Measurements from ENCODE around the gene PAGR1.
"Not testable (repeated sequence)": the region's sequence is repeated elsewhere in the genome, so short reads cannot be mapped to it uniquely, and the experiment has no call there.

Gene PAGR1

DNA sequence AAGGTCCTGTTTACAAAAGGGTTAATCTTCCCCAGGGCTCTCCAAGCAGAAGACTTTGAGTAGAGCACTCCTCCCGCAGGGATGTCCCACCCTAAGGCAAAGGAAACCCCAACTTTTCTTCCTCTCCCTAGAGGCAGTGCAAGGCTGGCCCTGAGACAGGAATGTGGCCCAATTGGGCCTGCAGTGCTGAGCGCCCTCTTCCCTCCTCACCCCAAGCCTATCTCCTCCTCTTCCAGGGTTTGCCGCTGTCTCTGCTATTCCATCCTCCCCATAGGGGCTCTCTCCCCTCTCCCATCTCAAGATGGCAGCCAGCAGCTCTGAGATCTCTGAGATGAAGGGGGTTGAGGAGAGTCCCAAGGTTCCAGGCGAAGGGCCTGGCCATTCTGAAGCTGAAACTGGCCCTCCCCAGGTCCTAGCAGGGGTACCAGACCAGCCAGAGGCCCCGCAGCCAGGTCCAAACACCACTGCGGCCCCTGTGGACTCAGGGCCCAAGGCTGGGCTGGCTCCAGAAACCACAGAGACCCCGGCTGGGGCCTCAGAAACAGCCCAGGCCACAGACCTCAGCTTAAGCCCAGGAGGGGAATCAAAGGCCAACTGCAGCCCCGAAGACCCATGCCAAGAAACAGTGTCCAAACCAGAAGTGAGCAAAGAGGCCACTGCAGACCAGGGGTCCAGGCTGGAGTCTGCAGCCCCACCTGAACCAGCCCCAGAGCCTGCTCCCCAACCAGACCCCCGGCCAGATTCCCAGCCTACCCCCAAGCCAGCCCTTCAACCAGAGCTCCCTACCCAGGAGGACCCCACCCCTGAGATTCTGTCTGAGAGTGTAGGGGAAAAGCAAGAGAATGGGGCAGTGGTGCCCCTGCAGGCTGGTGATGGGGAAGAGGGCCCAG lies 3.0 kb upstream of the PAGR1 start:
- no peak for DNase-seq (ENCODE audit: low spot score)

GRCh38 chr16:29813644-29814562 lies 2.0 kb upstream of the PAGR1 start:
- DNase-seq (ENCODE audit: low spot score) = no peak

DNA sequence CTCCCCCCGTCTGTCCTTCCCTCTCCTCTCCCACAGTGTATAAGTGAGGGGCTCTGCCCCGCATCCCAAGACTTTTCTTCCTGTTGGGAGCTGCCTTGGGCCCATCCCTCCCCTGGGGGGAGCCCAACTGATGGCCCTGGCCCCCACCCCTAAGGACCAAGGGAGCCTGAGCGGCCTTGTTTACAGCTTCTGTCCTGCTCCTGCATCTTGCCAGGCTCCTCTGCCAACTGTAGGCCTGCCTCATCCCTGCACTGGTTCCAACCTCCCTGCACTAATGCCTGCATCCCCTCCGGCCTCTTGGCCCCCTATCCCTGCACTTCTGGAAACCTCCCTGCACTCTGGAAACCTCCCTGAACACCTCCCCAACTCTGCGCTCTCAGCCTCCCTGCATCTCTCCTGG lies 1.4 kb upstream of the PAGR1 start:
- no peak for DNase-seq (ENCODE audit: low spot score)

DNA sequence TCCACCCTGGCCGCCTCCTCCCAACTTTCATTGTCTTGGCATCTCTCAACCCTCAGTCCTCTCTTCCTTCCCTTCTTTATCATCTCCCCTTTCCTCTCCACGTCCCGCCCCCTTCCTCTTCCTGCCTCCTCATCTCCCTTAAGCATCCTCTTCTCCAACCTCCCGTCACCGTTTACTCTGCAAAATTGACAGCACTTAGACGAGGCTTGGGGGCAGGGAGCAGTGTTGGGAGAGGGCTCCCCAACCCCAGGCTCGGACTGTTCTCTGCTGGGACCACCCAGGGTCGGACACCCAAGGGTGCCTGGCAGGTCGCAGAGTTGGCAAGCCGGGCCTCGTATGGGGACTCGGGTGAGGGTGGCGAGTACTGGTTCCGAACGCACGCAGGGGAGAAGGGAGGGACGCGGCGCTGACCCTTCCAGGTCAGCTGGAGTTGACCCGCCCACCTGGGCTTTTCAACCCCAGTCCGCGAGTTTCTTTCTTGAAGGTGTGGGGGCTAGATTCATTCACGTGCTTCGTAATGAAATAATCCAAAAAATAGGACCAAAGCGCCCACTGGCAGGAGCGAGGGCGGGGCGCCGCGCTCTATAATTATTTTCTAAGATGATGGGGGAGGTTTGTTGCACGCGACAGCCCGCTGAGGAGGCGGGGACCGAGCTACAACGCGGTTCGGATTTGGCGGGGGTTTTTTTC lies 775 bp upstream of the PAGR1 start:
- DNase-seq (ENCODE audit: low spot score) = no peak

- no peak for DNase-seq (ENCODE audit: low spot score)
Observed at GRCh38 chr16:29816694-29817441, 916 bp downstream of the PAGR1 start.

- DNase-seq (ENCODE audit: low spot score) = no peak
Observed at GRCh38 chr16:29818082-29818481, 2.1 kb downstream of the PAGR1 start.

DNA sequence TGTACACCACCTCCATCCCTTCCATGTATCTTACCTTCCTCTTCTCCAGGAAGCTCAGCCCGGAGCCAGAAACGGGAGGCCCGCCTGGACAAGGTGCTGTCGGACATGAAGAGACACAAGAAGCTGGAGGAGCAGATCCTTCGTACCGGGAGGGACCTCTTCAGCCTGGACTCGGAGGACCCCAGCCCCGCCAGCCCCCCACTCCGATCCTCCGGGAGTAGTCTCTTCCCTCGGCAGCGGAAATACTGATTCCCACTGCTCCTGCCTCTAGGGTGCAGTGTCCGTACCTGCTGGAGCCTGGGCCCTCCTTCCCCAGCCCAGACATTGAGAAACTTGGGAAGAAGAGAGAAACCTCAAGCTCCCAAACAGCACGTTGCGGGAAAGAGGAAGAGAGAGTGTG lies 3.6 kb downstream of the PAGR1 start:
- DNase-seq (ENCODE audit: low spot score) = no peak

GRCh38 chr16:29820271-29820701 lies 4.3 kb downstream of the PAGR1 start, which contains the start of gene MVP:
MVP (plus strand) TSS chr16:29820462; CDS start chr16:29830550, 10,088 bp downstream.
- no peak for DNase-seq (ENCODE audit: low spot score)

DNA sequence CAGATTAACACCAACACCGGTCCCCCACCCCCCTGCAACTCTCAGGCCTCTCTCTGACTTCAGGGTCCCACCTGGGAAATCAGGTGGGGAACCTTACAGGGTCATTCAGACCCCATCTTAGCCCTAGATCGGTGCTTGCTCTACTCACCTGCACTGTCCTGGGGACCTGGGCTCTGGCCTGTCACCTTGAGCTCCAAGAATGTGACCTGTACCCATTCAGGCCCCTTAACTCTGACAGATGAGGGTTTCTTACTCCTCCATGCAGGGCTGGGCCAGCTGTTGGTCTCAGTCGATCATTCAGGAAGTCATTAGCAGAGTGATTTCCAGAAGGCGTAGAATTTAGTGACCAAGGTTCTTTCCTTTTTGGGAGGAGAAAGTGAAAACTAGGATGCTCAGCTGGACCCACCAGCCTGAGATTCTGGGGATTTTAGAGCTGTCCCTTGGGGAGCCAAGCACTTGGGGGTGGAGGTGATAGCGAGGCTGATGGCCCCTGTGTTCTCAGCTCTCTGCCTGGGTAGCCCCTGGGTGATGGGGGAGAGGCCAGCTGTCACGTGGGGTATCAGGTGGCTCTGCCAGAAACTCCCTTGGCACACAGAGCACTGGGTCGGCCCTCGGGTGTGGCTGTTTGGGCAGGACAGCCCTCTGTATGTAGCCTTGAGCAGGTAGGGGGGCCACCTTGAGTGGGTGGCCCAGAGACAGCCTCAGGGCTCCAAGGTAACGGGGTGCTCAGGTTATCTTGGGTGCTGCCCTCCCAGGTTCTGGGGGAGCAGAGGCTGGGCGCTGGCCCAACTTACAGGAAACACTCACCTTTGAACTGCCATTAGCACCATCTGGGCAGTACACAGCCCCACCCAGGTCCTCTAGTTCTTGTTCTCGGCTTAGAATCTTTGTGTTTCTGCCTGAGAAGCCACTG lies 5.0 kb downstream of the PAGR1 start:
- no peak for DNase-seq (ENCODE audit: low spot score)

DNA sequence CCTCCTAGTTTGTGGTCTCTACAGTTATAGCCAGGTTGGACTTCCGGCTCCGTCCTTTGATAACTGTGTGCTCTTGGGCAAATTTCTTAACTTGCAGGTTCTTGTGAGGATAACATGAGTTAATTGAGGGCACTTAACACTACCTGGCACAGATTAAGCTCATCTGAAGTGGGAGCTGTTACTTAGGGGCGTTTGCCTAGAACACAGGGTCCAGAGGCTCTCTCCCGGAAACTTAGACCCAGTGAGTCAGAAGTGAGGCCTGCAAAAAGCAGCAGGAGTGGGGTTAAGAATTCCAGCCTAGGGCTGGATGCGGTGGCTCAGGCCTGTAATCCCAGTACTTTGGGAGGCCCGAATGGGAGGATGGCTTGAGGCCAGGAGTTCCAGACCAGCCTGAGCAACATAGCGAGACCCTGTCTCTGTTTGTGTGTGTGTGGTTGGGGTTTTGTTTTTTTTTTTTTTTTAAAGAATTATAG lies 5.7 kb downstream of the PAGR1 start:
- DNase-seq (ENCODE audit: low spot score) = no peak

DNA sequence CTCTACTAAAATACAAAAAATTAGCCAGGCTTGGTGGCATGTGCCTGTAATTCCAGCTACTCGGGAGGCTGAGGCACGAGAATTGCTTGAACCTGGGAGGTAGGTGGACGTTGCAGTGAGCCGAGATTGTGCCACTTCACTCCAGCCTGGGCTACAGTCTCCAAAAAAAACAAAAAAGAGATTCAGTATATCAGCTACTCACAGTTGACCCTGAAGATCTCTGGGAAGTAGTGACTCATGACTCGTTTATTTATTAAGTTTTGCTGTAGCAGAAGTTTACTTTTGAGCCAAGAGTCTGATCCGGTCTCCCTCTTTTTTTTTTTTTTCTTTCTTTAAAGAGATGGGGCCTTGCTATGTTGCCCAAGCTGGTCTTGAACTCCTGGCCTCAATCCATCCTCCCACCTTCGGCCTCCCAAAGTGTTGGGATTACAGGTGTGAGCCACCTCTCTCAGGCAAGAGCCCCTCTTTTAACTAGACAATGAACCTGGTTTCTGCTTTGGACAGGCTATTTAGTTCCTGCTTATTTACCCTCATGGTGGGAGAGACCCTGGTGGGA lies 8.7 kb downstream of the PAGR1 start:
- DNase-seq (ENCODE audit: low spot score) = no peak

DNA sequence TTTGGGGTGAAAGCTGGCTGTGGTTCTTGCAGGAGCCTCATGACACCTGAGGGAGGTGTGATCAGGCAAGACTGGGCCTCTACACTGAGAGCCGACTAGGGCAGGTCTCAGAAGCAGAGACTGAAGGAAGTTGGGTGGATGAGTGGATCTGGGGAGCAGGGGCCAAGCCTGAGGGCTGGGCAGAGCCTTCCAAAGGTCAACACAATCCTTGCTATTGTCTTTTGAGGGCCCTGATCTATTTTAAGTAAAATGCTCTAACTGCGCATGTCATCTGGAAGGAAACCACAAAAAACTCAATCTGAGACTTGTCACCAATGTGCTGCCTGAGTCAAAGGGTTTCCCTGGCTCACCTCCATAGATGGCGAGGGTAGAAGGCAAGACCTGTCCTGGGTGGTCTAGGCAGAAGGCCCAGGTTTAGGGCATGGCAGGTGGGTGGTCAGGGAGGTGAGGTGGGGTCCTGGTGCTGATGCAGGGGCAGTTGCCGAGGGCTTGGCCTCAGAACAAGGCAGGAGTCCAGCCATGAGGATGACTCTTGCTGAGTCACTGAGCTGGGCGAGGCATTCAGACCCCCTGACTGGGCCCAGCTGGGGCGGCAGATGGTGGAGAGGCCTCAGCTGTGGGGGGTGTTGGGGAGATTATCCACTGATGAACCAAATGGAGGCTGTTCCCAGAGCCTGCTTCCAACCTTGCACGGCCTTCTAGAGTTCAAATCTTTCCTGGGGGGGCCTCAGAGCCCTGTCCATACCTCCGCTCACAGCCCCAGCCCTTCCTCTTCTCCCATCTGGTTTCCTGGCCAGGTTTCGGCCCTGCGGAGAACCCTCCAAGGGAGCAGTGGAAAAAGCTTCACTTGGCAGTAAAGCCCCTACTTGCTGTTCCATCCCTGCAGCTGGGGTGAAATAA lies 9.4 kb downstream of the PAGR1 start:
- peak; percentile 77 for DNase-seq (ENCODE audit: low spot score)

DNA sequence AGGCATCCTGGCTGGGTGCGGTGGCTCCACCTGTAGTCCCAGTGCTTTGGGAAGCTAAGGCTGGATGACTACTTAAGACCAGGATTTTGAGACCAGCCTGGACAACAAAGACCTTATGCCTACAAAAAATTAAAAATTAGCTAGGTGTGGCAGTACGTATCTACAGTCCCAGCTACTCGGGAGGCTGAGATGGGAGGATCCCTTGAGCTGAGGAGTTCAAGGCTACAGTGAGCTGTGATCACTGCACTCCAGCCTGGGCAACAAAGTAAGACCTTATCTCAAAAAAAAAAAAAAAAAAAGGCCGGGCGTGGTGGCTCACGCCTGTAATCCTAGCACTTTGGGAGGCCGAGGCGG lies 10.4 kb downstream of the PAGR1 start:
- DNase-seq (ENCODE audit: low spot score) = no peak

DNA sequence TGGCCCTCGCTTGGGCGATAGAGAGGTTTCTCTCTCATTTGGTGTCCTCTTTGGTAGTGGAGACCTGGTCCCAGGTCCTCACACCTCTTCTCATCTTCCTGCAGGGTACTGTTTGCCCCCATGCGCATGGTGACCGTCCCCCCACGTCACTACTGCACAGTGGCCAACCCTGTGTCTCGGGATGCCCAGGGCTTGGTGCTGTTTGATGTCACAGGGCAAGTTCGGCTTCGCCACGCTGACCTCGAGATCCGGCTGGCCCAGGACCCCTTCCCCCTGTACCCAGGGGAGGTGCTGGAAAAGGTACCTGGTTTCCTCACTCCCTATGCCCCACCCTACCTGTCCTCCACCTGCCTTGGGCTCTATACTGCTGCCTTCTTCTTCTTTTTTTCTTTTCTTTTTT lies 14.8 kb downstream of the PAGR1 start:
- no peak for DNase-seq (ENCODE audit: low spot score)

DNA sequence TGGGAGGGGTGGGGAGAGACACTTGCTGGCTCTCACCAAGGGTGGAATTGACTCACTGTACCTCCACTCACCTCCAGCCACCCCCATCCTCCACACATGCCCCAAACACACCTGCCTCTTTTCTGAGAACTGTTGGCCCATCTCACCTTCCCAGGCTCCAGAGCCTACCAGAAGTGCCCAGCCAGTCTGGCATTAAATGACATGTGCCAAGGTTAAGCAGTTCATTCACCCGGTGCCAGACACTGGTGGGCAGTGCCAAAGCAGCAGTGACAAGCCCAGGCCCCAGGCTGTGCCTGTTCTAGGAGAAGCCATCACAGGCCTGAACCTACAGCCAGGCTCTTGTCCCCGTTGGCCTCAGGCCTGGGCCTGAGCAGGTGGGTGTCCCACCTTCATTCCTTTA lies 15.5 kb downstream of the PAGR1 start:
- no peak for DNase-seq (ENCODE audit: low spot score)

GRCh38 chr16:29833219-29833618 lies 17.3 kb downstream of the PAGR1 start:
- not testable (repeated sequence) for DNase-seq (ENCODE audit: low spot score)

GRCh38 chr16:29834079-29834478 lies 18.1 kb downstream of the PAGR1 start:
- no peak for DNase-seq (ENCODE audit: low spot score)

DNA sequence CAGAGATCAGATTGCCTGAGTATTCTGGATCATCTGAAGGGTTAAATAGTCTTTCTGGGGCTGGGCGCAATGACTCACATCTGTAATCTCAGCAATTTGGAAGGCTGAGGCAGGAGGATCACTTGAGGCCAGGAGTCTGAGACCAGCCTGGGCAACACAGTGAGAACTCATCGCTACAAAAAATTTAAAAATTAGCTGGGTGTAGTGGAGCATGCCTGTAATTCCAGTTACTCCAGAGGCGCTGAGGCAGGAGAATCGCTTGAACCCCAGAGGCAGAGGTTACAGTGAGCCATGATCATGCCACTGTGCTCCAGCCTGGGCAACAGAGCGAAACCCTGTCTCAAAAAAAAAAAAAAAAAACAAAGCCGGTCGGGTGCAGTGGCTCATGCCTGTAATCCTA lies 20.0 kb downstream of the PAGR1 start:
- no peak for DNase-seq (ENCODE audit: low spot score)

DNA sequence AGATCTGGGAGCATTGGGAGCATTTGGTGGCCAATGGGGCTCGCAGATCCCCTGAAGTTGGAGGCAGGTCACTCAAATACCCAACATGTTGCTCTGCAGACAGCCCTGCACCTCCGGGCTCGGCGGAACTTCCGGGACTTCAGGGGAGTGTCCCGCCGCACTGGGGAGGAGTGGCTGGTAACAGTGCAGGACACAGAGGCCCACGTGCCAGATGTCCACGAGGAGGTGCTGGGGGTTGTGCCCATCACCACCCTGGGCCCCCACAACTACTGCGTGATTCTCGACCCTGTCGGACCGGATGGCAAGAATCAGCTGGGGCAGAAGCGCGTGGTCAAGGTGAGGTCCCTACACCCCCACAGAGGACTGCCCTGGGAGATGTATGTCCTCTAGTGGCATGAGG lies 20.7 kb downstream of the PAGR1 start:
- DNase-seq (ENCODE audit: low spot score) = no peak

All from putamen (tissue), 1 donor.